SK-N-MC (cell line): ENCODE measurements around the gene OSBPL10.

Source experiments
- EZH2 ChIP-seq: fragments of 200-600 bp; sonication (generic); IDR thresholded peaks from one replicate; pipeline ENCODE4 v1.6.1; 2017; ENCODE audit warnings: antibody characterized with exemption
- FOXP2 ChIP-seq: optimal IDR thresholded peaks from 2 replicates; pipeline ENCODE3; 2011; ENCODE audit warnings: mild to moderate bottlenecking, moderate library complexity; ENCODE audit not compliant: insufficient read depth; ENCODE audit errors: extremely low read length, control extremely low read depth
- POLR2AphosphoS5 ChIP-seq: IDR thresholded peaks from 2 replicates; pipeline ENCODE4 v1.6.1; 2012; ENCODE audit warnings: mild to moderate bottlenecking, low read depth, low read length, borderline replicate concordance

GRCh38 chr3:31958701-31959152, 22.3 kb downstream of the OSBPL10 start:
- TF ChIP-seq EZH2, result no peak
- no peak for TF ChIP-seq FOXP2
- TF ChIP-seq POLR2AphosphoS5, result no peak
